ENCODE data around the gene EPS8. TPM values are rescaled to one million over a fixed set of nuclear protein-coding genes. Genes with fewer than 3 reads are reported as not detected.

The EPS8 gene
- total RNA-seq, 1 donor from 2014 or later = 41.7 TPM

- no peak for DNase-seq (ENCODE audit: low read depth)
- TF ChIP-seq, protein P1, sequence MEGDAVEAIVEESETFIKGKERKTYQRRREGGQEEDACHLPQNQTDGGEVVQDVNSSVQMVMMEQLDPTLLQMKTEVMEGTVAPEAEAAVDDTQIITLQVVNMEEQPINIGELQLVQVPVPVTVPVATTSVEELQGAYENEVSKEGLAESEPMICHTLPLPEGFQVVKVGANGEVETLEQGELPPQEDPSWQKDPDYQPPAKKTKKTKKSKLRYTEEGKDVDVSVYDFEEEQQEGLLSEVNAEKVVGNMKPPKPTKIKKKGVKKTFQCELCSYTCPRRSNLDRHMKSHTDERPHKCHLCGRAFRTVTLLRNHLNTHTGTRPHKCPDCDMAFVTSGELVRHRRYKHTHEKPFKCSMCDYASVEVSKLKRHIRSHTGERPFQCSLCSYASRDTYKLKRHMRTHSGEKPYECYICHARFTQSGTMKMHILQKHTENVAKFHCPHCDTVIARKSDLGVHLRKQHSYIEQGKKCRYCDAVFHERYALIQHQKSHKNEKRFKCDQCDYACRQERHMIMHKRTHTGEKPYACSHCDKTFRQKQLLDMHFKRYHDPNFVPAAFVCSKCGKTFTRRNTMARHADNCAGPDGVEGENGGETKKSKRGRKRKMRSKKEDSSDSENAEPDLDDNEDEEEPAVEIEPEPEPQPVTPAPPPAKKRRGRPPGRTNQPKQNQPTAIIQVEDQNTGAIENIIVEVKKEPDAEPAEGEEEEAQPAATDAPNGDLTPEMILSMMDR (conservative IDR thresholded peaks at IDR 0.05; ENCODE audit: low read depth, low read length) = no peak
- no peak overlapping the region for H3K4me3 ChIP-seq (ENCODE audit: low read depth, low read length)
Observed at GRCh38 chr12:15581006-15581405, 208.2 kb downstream of the EPS8 start.

DNA sequence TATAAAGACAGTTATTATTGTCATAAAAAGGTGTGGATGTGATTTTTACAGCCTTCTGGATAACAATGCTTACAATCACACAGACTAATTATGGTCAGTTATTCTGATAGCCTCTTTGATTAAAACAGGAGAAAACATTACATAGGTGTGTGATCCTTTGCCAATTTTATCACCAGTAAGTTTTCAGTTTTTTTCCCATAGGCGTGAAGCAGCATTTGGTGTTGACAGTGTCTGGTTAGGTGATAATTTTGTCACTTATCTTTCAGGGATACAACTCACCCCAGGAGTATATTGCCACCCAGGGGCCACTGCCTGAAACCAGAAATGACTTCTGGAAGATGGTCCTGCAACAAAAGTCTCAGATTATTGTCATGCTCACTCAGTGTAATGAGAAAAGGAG, 208.8 kb downstream of the EPS8 start:
- H3K4me3 ChIP-seq (ENCODE audit: low read depth, low read length) = no peak overlapping the region
- no peak for DNase-seq (ENCODE audit: low read depth)

DNA sequence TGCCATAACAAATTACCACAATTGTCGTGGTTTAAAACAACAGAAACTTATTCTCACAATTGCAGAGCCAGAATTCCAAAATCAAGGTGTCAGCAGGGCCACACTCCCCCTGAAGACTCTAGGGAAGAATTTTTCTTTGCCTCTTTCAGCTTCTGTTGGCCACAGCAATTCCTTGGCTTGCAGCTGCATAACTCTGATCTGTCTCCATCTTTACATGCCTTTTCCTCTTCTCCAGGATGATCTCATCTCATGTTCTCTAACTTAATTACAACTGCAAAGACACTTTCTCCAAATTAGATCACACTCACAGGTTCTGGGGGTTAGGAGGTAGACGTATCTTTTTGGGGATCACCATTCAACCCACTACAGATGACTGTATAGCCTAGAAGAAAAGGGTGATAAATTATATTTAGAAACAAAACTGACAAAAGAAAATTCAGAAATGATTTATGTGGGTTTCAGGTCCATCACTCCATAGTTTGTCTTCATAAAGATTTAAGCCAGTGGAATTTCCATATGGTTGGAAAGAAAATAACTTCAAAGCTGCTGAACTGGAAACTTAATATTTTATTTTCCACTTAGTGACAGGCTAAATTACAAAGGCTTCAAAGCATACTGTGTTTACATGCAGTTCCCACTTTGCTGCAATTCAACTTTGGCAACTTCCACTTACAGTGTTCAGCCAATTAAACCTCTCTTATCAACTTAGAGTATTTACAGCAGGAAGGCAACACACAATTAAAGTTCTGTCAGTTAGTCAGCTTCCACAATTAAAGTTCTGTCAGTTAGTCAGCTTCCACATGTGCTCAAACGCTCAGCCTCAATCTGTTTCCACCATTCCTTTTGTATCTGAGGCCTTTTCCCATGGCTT, 213.3 kb downstream of the EPS8 start:
- no peak overlapping the region for H3K4me3 ChIP-seq (ENCODE audit: low read depth, low read length)
- TF ChIP-seq, protein P1 (conservative IDR thresholded peaks at IDR 0.05; ENCODE audit: low read depth, low read length) = no peak
- DNase-seq (ENCODE audit: low read depth) = no peak

More for the DNA sequence above, 208.8 kb downstream of the EPS8 start:
- TF ChIP-seq, protein P1 (conservative IDR thresholded peaks at IDR 0.05; ENCODE audit: low read depth, low read length) = no peak

DNA sequence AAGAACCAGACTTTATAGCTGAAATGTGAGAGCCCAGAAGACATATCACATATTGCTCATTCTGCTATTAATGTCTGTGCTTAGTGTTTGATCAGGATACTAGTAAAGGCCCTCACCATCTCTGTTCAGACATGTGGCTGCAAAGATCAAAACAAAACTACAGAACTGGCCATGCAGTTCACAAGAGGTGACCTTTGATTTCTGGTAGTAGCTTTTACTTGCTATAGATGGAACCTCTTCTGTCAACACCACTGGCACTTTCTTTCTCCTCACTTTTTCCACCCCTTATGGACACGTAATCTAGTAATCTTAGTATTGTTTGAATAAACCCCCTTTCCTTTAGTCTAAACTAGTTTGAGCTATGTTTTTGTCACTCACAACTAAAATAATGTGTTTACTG, 214.8 kb downstream of the EPS8 start:
- no peak overlapping the region for H3K4me3 ChIP-seq (ENCODE audit: low read depth, low read length)
- no peak for DNase-seq (ENCODE audit: low read depth)
- TF ChIP-seq, protein P1 (conservative IDR thresholded peaks at IDR 0.05; ENCODE audit: low read depth, low read length) = no peak

Other genes starting within 250 kb of the EPS8 start
- gene STRAP, start 93.0 kb upstream of the EPS8 start, total RNA-seq = 163 and 196 TPM in 2 replicates
- gene DERA, start 121.9 kb upstream of the EPS8 start, total RNA-seq = 52.6 and 76.0 TPM in 2 replicates

All from epithelial cell of proximal tubule (primary cell).